HG02588 (cell line): ENCODE measurements around the gene DAPK1.

Experiments used
- ATAC-seq: cut with Tn5 transposase; IDR thresholded peaks from one replicate; pipeline ENCODE4 v1.9.1; 2021; ENCODE audit warnings: mild to moderate bottlenecking, moderate library complexity; ENCODE audit not compliant: unreplicated experiment

Gene DAPK1

DNA sequence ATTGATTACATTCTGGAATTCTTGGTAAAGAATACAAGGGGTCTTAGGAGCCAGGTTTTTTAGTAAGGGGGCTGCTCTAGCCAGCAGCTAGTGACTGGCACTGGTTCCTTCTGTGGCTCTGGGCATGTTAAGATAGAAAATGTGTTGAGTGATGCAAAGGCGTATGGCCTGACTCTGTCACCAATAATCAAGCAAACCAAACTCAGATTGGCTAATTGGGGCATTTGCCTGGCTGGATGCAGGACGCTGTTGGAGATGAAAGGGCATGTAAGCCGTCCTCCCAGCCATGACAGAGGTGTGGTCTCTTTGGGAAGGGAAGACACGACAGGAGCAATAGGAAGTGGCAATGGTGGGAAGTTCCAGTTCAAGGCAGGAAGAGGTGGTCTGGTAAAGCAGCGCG is 140.6 kb downstream of the DAPK1 start:
- ATAC-seq = no peak

DNA sequence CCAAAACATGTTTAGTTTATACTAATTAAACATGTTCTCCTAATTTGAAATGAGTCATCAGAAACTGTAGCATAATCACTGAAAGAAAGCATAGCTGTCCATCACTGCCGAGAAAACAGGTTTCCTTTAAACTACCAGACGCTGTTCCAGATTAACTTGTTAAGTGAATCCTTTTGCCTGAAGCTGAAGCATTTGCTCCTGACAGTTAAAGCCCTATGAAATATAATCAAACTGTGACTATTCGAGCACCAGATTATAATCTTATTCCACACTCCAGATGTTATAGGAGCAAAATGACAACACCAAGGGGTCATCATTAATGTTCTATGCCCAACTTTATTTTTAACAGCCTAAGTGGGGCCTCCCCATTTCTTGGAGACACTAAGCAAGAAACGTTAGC is 142.3 kb downstream of the DAPK1 start:
- ATAC-seq = no peak

DNA sequence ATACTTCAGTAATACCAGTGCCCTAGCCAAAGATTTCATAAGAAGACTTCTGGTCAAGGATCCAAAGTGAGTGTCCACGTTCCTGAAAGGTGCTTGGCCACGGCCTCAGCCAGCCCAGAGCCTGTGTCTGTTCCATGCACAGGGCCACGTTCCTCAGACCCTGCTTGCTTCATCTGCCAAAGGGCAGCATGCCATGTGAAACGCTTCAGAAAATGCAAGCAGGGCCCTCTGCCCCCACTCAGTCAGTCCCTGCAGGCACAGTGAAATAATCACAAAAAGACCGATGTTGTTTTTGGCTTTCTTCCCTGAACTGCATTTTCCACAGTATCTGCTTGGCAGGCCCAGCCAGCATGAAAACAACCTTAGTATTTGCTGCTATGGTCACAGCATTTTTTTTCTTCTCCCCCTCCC is 142.7 kb downstream of the DAPK1 start:
- ATAC-seq = no peak

DNA sequence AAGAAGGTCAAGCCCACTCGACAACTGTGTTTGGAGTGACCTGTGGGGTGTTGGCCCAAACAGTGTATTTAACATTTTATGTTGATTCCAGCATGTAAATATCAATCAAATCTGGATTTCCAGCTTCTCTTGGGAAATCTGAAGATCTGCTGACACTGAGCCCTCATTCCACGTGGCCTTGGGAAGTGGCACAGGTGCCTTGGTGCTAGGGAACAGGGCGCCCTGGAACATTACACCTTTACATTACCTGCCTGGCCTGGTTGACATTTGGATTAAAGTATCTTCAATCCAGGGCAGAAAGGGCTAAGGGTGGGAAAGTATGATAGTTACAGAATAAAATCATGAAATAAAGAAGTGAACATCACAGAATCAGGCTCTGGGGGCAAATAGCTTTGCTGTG is 143.4 kb downstream of the DAPK1 start:
- ATAC-seq = no peak

DNA sequence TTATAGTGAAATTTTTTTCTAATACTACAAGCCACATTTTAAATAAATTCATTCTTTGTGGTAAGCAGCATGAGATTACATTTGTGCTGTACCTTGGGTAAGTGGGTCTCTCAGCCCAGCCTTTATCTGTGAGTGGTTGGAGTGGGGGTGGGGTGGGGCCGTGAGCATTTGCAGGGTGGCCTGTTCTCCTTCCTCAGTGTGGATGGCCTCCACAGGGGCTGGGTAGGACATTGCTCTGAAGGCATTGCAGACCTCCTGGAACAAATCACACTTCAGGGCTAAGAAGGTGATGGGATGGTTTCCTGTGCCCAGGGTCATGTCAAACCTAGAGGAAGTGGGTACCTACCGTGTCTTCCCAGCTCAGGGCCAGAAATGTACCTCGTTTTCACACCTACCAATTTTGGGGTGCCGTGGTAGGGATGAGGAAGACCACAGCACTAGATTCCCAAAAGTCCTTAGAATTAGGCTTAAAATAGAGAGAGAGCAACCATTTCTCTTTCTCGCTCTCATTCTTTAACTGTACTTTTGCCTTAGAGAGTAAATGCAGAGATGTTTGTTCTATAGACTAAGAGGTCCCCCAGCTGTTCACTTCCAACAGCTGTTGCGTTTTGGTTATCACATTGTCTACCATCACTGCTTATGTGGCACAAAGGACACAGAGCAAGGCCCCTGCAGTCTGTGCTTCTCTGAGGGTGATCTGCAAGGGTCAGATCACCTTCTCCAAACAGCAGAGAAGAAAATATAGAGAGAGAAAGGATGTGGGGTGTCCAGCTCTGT is 144.9 kb downstream of the DAPK1 start:
- ATAC-seq = no peak

DNA sequence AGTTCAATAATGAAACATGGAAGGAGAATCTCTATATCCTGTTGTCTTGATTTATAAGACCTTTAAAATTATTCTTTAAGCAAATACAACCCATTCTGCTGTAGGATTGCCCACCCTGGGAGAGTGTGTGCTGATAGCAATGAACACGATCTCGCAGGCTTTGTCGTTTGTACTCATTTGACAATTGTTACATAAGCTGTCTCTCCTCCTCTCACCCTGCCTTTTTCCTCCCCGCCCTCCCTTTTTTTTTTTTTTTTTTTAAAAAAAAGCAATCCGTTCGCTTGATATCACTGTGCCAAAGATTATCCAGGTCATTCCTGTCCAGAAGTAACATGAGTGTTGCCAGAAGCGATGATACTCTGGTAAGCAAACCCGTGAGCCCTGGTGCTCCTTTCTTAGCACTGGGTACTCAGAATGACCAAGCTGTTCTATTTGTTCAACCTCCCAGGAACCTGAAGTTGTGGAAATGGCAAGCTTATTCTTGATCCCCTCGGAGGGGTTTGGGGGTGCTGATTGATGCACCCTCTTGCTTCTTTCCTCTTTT is 145.5 kb downstream of the DAPK1 start:
- ATAC-seq = no peak

DNA sequence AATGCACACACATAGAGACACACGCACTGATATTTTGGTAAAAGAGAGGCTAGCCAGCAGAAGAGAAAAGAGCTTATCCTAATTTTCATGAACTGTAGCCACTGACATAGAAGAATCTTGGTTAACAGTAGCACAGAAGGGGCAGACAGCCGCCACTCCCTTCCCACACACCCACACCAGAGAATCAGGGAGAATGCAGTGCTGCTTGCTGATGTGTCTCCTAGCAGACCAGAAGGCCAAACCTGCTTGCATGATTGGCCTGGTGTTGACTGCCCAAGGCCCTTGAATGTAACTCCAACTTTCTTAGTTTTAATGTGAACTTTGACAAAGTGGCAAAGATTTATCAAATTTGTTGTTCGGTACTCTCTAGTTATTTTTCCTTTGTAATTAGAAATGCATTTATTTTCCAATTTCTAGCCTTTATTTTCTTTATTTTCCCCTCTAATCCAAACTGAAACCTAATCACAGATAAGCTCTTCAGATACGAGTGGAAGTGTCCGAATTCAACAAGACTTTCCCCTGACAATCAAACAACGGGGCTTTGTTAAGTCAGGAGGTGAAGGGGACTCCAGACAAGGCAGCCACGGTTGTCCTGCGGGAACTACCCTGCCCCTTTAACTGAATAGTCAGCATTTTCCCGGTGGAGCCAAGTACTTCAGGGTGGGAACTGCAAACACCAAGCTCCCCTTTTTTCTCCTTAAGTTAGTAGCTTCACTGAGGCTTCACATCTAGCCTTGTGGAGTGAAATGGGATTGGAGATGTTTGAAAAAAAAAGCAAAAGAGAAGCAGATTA is 146.3 kb downstream of the DAPK1 start:
- ATAC-seq = no peak

DNA sequence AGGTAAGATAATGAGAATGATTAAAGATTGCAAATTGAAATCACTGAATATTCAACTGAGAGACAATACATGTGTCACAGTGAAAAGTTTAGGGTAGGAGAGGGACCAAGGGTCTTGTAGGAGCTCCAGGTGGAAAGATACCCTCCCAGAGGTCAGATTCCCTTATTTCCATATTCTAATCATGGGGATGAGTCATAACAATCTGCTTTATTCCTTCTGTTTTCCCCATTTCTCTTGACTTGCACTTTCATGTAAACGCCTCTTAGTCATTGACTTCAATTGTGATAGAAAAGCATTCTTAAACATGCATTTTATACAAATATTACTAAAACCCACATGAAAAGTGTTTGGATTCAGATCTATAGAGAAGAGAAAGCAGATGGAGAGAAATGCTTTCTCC is 147.0 kb downstream of the DAPK1 start:
- no peak for ATAC-seq

DNA sequence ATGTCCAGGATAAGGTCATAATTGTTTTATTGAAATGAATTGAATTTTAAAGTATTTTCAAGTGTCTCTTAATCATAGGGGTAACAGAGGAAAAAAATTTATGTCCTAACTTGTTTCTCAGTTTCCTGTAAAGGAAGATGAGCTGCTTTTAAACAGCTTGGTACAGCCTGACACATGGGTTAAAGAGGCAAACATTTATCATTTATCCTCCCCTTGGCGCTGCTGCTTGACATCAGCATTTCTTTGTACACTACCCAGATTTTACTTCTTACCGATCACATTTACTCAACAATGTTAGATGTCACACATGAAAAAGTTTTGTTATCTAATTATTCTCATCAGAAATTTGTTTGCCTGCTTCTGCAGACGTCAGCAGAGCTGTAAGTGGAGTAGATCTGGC is 148.9 kb downstream of the DAPK1 start:
- no peak for ATAC-seq

DNA sequence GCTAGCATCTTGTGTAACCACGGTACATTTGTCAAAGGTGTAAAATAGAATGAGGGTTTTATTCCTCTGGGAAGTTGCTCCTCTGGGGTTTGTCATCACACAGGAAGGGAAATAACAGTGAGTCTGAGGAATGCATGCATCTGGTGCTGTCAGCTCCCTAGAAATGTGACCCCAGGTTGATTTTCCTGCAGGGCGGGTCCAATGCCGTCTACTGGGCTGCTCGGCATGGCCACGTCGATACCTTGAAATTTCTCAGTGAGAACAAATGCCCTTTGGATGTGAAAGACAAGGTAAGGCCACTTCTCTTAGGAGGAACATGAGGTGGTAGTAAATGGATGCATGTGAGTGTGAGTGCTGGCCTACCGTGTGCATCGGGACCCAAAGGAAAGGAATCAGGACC is 149.4 kb downstream of the DAPK1 start:
- ATAC-seq = no peak

DNA sequence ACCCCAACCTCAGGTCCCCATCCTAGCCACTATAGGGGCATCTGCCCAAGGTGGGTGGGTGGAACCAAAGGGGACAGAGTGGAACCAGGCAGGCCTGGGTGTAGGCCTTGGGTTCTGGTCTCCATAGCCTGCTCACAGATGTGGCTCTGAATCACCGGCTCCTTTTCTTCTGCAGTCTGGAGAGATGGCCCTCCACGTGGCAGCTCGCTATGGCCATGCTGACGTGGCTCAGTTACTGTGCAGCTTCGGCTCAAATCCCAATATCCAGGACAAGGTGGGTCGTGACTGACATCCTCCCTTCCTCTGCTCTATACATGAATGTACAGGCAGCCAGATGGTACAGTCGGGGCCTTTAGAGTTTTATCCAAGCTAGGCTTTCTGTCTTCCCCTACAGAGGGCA is 150.9 kb downstream of the DAPK1 start:
- no peak for ATAC-seq

DNA sequence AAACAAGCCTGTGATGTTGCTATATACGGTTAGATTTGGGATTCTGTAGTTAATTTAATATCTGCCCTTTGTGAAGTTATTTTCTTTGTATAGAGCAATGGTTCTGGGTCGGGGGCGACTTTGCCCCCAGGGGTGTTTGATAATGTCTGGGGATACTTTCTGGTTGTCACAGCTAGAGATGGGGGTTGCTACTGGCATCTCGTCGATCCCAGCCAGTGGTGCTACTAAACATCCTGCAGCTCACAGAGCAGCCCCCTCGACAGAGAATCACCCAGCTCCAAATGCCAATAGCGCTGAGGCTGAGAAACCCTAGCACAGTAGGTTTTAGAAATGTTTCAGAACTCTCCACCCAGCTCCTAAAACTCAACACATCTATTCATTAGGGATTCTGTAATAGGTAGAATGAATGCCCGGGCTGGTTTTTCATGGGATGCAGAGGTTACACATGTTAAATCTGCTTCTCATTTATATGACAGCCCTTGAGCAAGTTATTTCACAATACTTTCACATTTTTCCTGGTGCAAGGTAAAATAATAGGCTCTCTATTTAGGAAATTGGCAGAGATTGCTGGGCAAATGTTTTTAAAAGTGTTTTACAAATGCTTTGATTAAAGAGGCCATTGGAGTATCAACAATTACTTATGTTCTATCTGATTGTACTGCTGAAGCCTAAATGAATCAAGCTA is 153.1 kb downstream of the DAPK1 start:
- ATAC-seq = no peak

DNA sequence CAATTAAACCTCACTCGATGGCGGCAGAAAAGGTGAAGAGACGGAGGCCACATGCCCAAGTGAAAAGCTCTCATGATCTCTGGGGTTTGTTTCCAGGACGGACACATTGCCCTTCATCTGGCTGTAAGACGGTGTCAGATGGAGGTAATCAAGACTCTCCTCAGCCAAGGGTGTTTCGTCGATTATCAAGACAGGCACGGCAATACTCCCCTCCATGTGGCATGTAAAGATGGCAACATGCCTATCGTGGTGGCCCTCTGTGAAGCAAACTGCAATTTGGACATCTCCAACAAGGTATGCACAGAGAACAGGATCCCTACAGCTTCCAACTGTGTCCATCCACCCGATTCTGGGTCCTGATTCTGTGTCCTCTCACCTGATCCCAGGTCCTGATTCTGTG is 153.8 kb downstream of the DAPK1 start:
- ATAC-seq = no peak

DNA sequence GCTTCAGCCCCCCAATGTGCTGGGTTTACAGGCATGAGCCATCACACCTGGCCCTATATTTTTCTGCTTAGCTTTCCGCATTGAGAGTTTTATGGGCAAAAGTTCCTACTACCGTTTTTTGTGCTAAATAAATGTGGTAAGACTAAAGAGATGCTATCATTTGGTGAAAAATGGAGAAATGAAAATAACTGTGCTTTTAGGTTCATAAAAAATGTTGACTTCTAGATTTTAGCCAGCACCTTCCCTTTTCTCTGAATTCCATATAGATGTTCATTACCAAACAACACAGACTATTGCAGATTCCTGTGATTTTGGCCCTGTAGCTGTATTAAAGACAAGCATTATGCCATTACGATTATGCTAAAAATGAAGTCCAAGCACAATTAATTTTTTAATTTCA is 156.3 kb downstream of the DAPK1 start:
- no peak for ATAC-seq

DNA sequence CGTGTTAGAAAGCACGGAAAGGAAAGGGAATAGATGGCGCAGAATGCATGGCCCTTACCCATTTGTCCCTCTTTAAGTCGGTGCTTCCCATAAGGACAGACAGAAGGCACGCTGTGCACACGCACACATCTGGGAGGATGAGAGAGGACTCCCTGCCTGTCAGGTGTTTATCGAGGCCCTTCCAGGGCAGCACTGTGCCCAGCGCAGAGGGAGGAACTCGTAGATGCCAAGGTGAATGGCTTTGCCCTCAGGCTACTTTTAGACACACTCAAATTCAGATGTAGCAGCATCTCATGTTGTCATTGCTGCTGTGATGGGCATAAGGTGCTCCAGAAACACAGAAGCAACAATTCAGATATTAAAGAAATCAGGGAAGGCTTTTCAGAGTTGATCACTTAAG is 158.1 kb downstream of the DAPK1 start:
- no peak for ATAC-seq

DNA sequence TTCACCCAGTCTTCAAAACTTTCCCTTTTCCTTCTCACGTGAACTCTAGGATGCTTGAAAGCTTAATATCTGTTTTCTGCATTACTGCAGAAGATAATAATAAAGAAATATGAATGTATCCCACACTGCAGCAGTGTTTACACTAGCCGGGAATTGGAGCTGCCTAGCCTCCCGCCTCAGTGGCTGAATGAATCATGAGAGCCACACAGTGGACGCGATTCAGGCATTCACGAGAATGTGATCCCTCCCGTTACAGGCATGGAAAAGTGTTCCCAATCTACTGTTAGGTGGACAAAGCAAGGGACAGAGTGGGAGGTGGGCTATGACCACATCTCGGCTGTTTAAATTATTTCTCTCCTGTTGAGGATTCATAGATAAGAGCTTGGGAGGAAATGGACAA is 158.8 kb downstream of the DAPK1 start:
- no peak for ATAC-seq

DNA sequence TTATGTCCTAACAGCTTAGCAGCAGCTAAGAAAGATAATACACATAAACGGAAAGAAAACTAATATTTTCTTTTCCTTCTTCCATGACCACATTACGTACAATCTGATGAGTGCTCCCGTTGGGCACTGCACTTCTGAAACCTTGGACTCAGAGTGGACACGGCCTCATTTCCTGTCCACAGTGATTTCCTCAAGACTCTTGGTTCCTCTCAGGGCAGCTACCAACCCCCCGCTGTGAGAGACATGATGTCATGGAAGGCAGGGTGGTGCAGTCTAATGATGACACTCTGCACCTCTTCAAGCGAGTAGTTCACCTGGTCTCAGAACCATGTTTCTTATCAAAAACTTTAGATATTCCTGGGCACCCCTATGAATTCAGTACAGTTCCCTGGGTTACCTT is 159.5 kb downstream of the DAPK1 start:
- ATAC-seq = no peak

DNA sequence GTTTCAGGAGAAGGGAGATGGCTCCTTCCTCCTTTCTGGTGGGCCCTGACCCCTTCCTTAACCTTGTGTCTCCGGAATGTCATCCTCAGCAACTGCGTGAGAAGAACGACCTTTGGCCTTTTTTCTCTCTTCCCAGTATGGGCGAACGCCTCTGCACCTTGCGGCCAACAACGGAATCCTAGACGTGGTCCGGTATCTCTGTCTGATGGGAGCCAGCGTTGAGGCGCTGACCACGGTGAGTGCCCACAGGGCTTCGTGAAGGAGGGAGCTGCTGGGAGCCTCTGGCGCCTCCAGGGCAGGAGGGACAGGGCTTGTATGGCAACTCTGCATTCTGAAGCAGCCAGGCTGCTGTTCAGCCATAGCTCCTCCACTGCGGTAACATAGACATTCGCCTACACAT is 160.2 kb downstream of the DAPK1 start:
- ATAC-seq = no peak

DNA sequence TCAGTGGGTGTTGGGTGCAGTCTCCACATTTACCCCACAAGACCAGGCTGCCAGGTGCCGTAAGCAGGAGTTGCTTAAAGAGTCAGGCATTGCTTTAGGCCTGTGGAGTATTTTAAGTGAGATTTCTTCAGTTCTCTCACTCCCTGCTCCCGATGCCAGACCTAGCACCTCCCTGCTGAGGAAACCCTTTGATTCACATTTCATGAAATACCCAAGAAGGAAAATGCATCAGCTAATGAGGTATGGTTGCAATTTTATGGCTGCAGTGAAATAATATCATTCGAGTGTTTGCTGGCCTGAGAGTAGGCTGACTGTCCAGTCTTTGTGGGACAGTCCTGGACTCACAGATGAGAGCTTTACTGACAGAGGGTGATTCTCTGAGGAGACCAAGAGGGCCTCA is 160.8 kb downstream of the DAPK1 start:
- ATAC-seq = no peak

DNA sequence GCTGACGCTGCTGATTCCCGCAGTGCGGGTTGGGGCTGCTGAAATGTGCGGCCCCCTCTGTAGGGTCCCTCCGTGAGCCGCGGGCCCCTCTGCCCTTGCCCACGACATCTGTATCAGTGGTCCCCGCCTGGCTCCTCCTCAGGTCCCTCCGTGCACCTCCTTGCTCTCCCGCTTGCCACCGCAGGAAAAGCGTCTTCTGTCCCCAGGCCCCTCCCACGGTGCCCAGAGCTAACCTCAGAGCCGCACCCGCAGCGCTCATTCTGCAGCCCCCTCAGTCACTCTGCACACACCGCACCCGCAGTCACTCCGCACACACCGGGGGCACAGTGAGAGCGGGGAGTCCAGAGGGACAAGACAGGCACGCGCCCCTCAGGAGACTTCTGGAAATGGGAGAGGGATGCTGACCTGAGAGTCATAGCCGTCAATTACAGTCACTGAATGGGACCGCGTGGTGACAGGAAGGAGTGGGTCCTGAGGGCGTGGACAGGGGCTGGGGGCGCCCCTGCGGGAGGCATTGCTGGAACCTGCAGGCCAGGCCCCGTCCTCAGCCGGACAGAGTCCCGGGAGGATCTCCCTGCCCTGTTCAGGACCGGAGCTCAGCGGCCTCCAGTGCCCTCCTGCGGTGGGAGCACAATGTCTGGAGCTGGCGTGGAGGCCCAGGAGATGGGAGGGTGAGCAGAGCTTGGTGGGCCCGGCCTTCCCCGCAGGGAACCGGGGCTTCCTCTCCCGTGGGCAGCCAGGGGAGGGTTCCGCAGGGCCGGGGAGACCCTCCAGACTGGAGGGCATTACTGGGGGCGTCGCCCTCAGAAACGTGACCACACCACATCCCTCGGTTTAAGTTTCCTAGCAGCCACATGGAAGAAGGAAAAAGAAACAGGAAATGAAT is 162.1 kb downstream of the DAPK1 start:
- ATAC-seq = no peak

DNA sequence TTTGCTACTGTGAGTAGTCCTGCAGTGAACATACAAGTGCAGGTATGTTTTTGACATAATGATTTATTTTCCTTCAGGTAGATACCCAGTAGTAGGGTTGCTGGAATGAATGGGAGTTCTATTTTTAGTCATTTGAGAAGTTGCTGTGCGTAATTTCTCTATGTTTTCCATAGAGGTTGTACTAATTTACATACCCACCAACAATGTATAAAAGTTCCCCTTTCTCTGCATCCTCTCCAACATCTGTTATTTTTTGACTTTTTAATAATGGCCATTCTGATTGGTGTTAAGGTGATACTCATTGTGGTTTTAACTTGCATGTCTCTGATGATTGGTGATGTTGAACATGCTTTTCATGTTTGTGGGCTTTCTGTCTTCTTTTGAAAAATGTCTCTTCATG is 163.6 kb downstream of the DAPK1 start:
- no peak for ATAC-seq
